IMR-90 (cell line): Measurements from ENCODE around the gene RPTOR.

Experiments
- BHLHE40 ChIP-seq: fragments of 150-350 bp; IDR thresholded peaks from 2 replicates; pipeline ENCODE4 v1.6.1; 2016; ENCODE audit warnings: mild to moderate bottlenecking, low read depth, low read length
- CEBPB ChIP-seq: IDR thresholded peaks from 2 replicates; pipeline ENCODE4 v1.6.1; 2012; ENCODE audit warnings: low read depth, low read length, improper control_type of control experiment
- CHD1 ChIP-seq: IDR thresholded peaks from 2 replicates; pipeline ENCODE4 v1.6.1; 2012; ENCODE audit warnings: low read depth, low read length, improper control_type of control experiment
- CTCF ChIP-seq: conservative IDR thresholded peaks from 2 replicates; pipeline ENCODE4 v1.5.1; 2012; ENCODE audit warnings: mild to moderate bottlenecking, low read depth, low read length, improper control_type of control experiment
- FOS ChIP-seq: fragments of 150-350 bp; IDR thresholded peaks from 2 replicates; pipeline ENCODE4 v1.6.1; 2016; ENCODE audit warnings: low read depth, low read length
- MAFK ChIP-seq: IDR thresholded peaks from 2 replicates; pipeline ENCODE4 v1.6.1; 2012; ENCODE audit warnings: low read depth, low read length, improper control_type of control experiment
- MAZ ChIP-seq: IDR thresholded peaks from 2 replicates; pipeline ENCODE4 v1.6.1; 2012; ENCODE audit warnings: low read depth, mild to moderate bottlenecking, low read length, improper control_type of control experiment, moderate library complexity, borderline replicate concordance
- MXI1 ChIP-seq: IDR thresholded peaks from 2 replicates; pipeline ENCODE4 v1.6.1; 2012; ENCODE audit warnings: low read depth, mild to moderate bottlenecking, low read length, moderate library complexity, borderline replicate concordance
- POLR2A ChIP-seq: IDR thresholded peaks from 2 replicates; pipeline ENCODE4 v1.6.1; 2012; ENCODE audit warnings: mild to moderate bottlenecking, low read depth, low read length
- RAD21 ChIP-seq: IDR thresholded peaks from 2 replicates; pipeline ENCODE4 v1.6.1; 2012; ENCODE audit warnings: low read length, improper control_type of control experiment
- RFX5 ChIP-seq: IDR thresholded peaks from 2 replicates; pipeline ENCODE4 v1.8.0; 2012; ENCODE audit warnings: low read depth, mild to moderate bottlenecking, low read length, moderate library complexity
- SMC3 ChIP-seq: fragments of 150-350 bp; IDR thresholded peaks from 2 replicates; pipeline ENCODE4 v1.6.1; 2016; ENCODE audit warnings: low read depth, mild to moderate bottlenecking, antibody characterized with exemption, low read length, moderate library complexity
- TF ChIP-seq, protein P1 (sequence below): fragments of 150-350 bp; IDR thresholded peaks from 2 replicates; pipeline ENCODE4 v1.6.1; 2017; ENCODE audit warnings: mild to moderate bottlenecking, antibody characterized with exemption, low read length, low read depth

GRCh38 chr17:80609757-80610156 is 65.1 kb downstream of the RPTOR start:
- TF ChIP-seq CTCF (no peak), BHLHE40 (no peak), SMC3 (no peak), POLR2A (no peak), MAZ (no peak), CEBPB (no peak), FOS (no peak), RAD21 (no peak), MXI1 (no peak), MAFK (no peak), CHD1 (no peak), RFX5 (no peak)
- TF ChIP-seq, protein P1, sequence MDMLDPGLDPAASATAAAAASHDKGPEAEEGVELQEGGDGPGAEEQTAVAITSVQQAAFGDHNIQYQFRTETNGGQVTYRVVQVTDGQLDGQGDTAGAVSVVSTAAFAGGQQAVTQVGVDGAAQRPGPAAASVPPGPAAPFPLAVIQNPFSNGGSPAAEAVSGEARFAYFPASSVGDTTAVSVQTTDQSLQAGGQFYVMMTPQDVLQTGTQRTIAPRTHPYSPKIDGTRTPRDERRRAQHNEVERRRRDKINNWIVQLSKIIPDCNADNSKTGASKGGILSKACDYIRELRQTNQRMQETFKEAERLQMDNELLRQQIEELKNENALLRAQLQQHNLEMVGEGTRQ = no peak
